Measurements from ENCODE around the gene NDRG4.

Gene NDRG4

GRCh38 chr16:58556678-58557077 lies 56.7 kb downstream of the NDRG4 start:
- CTCF ChIA-PET, result interaction anchor here (0.9 kb wide), 1 partner anchor 43 kb away, joined by 3 read pairs; no protein-coding TSS in a partner anchor
- DNase-seq (ENCODE audit: low read depth, low spot score), result no peak
- H3K4me3 ChIP-seq (ENCODE audit: low read depth, low read length), result no peak overlapping the region
- no peak for TF ChIP-seq CTCF (IDR thresholded peaks at IDR 0.05; ENCODE audit: insufficient read depth, low read length, missing control alignments)
- POLR2A ChIA-PET, result no interaction called here
